ENCODE results near the gene IL9.

DNA sequence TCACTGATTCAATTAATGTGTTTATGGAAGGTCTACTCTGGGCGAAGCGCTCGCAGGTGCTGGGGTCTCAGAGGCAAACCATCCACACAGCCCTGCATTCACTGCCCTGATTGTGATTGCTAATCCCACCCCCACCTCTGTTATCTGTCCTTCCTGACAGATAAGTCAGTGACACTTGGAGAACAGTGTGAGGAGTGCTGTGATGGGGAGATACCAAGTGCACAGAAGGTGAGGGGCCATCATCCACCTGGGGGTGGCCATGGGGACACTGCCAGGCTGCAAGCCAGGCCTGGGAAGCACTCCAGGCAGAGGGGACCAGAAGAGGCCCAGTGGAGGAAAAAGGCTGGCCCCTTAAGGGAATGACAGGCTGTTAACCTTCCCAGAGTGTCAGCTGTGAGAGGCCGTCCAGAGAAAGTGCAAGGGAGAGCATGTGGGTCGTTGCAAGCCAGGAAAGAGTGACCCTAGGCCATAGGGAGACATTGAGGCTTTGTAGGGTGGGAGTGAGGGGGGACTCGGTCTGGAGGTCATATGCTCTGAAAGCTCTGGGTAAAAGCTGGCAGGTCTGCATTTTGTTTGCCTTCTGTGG is 18.0 kb downstream of the IL9 start:
- TF ChIP-seq TAF1 (IDR thresholded peaks at IDR 0.05; ENCODE audit: low read depth, low read length), result no peak
- TF ChIP-seq POLR2A (IDR thresholded peaks at IDR 0.05; ENCODE audit: low read depth, low read length), result no peak

Measured in GM12891 (cell line).